Mammary epithelial cell (primary cell): Measurements from ENCODE around the gene ANKRD12.

ENCODE experiments used
- EZH2 ChIP-seq: IDR thresholded peaks from 2 replicates; pipeline ENCODE4 v1.6.1; 2012; ENCODE audit warnings: low read length, inconsistent platforms, borderline replicate concordance
- TF ChIP-seq, protein P1 (sequence below), 2 donors: IDR thresholded peaks in 1 of 2; conservative IDR thresholded peaks in 1 of 2; 2 replicates each; pipeline ENCODE4 v1.5.1; 2011 to 2012; ENCODE audit warnings: inconsistent platforms in 2 of 2, low read length in 2 of 2, mild to moderate bottlenecking in 2 of 2, control low read depth in 1 of 2, low read depth in 1 of 2; ENCODE audit not compliant: insufficient read depth in 1 of 2; ENCODE audit errors: extremely low read depth in 1 of 2

- TF ChIP-seq, protein P1, sequence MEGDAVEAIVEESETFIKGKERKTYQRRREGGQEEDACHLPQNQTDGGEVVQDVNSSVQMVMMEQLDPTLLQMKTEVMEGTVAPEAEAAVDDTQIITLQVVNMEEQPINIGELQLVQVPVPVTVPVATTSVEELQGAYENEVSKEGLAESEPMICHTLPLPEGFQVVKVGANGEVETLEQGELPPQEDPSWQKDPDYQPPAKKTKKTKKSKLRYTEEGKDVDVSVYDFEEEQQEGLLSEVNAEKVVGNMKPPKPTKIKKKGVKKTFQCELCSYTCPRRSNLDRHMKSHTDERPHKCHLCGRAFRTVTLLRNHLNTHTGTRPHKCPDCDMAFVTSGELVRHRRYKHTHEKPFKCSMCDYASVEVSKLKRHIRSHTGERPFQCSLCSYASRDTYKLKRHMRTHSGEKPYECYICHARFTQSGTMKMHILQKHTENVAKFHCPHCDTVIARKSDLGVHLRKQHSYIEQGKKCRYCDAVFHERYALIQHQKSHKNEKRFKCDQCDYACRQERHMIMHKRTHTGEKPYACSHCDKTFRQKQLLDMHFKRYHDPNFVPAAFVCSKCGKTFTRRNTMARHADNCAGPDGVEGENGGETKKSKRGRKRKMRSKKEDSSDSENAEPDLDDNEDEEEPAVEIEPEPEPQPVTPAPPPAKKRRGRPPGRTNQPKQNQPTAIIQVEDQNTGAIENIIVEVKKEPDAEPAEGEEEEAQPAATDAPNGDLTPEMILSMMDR (conservative IDR thresholded peaks at IDR 0.05 in 1 of 2, IDR thresholded peaks at IDR 0.05 in 1 of 2; ENCODE audit: extremely low read depth in 1 of 2, insufficient read depth in 1 of 2, low read depth in 1 of 2, low read length in 2 of 2), result no peak
- TF ChIP-seq EZH2, result no peak
Observed at GRCh38 chr18:9115984-9116383, 20.6 kb upstream of the ANKRD12 start.
